Nephron progenitor cell (in vitro differentiated cells): Measurements from ENCODE around the gene CELF1.

ENCODE experiments used
- DNase-seq: peaks from one replicate; pipeline ENCODE4 v3.0.0; 2021
- H3K27ac Mint-ChIP-seq: 2 replicates; pipeline ENCODE4 v1.8.0; 2021; ENCODE audit warnings: mild to moderate bottlenecking, moderate library complexity, mixed read lengths
- H3K27me3 Mint-ChIP-seq: 2 replicates; pipeline ENCODE4 v1.8.0; 2021; ENCODE audit warnings: mild to moderate bottlenecking, low read depth, mixed read lengths; ENCODE audit not compliant: poor library complexity
- H3K36me3 Mint-ChIP-seq: 2 replicates; pipeline ENCODE4 v1.8.0; 2021; ENCODE audit warnings: low read depth, mixed read lengths
- H3K4me1 Mint-ChIP-seq: 2 replicates; pipeline ENCODE4 v1.8.0; 2021; ENCODE audit warnings: mixed read lengths
- H3K4me3 Mint-ChIP-seq: 2 replicates; pipeline ENCODE4 v1.8.0; 2021; ENCODE audit warnings: mild to moderate bottlenecking, moderate library complexity, mixed read lengths
- H3K9me3 Mint-ChIP-seq: 2 replicates; pipeline ENCODE4 v1.8.0; 2021; ENCODE audit warnings: mild to moderate bottlenecking, moderate library complexity, mixed read lengths
- CTCF ChIP-seq: fragments of 200-600 bp; sonication (generic); IDR thresholded peaks from 2 replicates; pipeline ENCODE4 v1.5.0; 2021; ENCODE audit warnings: antibody characterized with exemption

The CELF1 gene

GRCh38 chr11:47589118-47589517, 36.2 kb upstream of the CELF1 start:
- peaks cover 25% of the 10 kb centered on the region for H3K36me3 Mint-ChIP-seq
- TF ChIP-seq CTCF = no peak
- H3K4me1 Mint-ChIP-seq = peaks cover 52% of the 10 kb centered on the region
- DNase-seq = no peak
- H3K9me3 Mint-ChIP-seq = no peaks in the 10 kb centered on the region
- peak overlapping the region; percentile 80 for H3K27ac Mint-ChIP-seq
- H3K4me3 Mint-ChIP-seq = no peak overlapping the region
- peaks cover 21% of the 10 kb centered on the region for H3K27me3 Mint-ChIP-seq

GRCh38 chr11:47587723-47588326, 34.9 kb upstream of the CELF1 start:
- TF ChIP-seq CTCF = no peak
- Mint-ChIP-seq H3K27me3 (peaks cover 13% of the 10 kb centered on the region), H3K36me3 (peaks cover 36% of the 10 kb centered on the region), H3K4me1 (peaks cover 40% of the 10 kb centered on the region), H3K9me3 (no peaks in the 10 kb centered on the region), H3K4me3 (no peak overlapping the region), H3K27ac (no peak overlapping the region)
- no peak for DNase-seq

GRCh38 chr11:47587039-47587716, 34.2 kb upstream of the CELF1 start:
- DNase-seq = no peak
- H3K36me3 Mint-ChIP-seq = peaks cover 41% of the 10 kb centered on the region

DNA sequence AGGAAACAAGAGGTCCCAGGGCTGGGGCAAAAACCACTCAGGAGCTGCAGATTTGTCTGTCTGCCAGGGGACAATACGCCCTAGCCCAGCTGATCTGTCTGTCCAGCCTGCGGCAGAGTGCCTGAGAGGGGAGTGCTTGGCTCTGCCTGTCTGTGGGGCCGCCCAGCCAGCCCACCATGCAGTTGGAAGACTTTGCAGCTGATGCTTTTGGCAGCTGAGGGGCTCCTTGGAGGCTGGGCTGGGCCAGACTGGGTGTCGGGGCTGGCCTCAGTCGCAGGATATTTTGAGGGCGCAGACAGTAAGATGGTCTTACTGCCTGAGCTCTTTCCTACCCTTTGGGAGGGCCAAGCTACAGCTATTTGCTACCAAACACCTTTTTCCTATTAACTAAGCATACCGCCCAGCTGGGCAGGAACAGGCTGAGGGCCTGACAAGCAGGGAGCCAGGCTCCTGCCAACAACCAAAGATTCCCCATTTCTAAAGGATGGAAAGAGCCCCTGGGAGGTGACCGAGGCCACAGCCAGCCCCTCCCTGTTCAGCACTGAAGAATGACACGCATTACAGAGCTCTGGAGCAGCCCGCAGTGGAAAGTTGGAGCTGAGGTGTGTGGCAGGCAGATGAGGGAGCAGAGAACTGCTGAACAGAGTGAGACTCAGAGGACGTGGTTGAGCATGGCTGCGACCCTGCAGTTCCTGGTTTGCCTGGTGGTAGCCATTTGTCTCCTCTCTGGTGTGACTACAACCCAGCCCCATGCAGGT, 33.3 kb upstream of the CELF1 start, which contains the start of gene FAM180B:
TSS of gene FAM180B (plus strand) at position 581 of the 758 bp plus-strand sequence. CDS start at position 672, 91 bp downstream.
- Mint-ChIP-seq H3K36me3 (peaks cover 50% of the 10 kb centered on the region), H3K27me3 (peaks cover 3% of the 10 kb centered on the region), H3K4me3 (no peak within 1 kb of the TSS), H3K9me3 (no peaks in the 10 kb centered on the region), H3K4me1 (peaks cover 28% of the 10 kb centered on the region), H3K27ac (peak within 1 kb of the TSS; percentile 69)
- DNase-seq = no peak
- TF ChIP-seq CTCF = no peak

More at GRCh38 chr11:47587039-47587716, 34.2 kb upstream of the CELF1 start:
- no peaks in the 10 kb centered on the region for H3K9me3 Mint-ChIP-seq
- TF ChIP-seq CTCF = no peak
- H3K27me3 Mint-ChIP-seq = peaks cover 6% of the 10 kb centered on the region
- H3K4me1 Mint-ChIP-seq = peaks cover 34% of the 10 kb centered on the region
- H3K4me3 Mint-ChIP-seq = no peak overlapping the region
- peak overlapping the region; percentile 69 for H3K27ac Mint-ChIP-seq

DNA sequence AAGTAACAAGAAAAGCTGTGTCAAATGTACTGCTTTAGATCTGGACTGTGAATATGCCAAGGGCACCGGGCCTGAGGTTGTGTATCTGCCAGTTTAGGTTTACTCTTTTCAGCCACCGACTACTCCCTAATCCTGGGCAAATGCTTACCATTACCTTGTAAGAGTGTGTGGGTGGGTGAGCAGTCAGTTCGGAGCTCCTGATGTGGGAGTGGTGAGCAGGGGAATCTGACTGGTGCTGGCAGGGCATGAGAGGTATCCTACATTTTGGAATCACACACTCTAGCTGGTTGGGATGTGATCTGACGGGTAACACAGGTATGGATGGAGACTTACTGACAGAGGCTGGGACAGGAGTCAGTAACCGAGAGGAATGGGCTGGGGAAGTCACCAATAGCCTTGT, 30.9 kb upstream of the CELF1 start:
- Mint-ChIP-seq H3K27me3 (peaks cover 2% of the 10 kb centered on the region), H3K36me3 (peaks cover 50% of the 10 kb centered on the region), H3K27ac (peak overlapping the region; percentile 89), H3K4me1 (peaks cover 41% of the 10 kb centered on the region), H3K4me3 (no peak overlapping the region), H3K9me3 (no peaks in the 10 kb centered on the region)
- TF ChIP-seq CTCF = no peak
- DNase-seq = no peak
